Heart right ventricle (tissue), 16 donors: ENCODE measurements around the gene TRIM41. TPM values are rescaled to one million over a fixed set of nuclear protein-coding genes. Genes with fewer than 3 reads are reported as not detected.
A peak's percentile ranks its signal among the peaks of the same experiment; 100 is the strongest.

Experiments used
- ATAC-seq, 8 donors: fragments of 200-7000 bp; cut with Tn5 transposase; one replicate each; pipeline ENCODE4 v1.9.1; 2020; ENCODE audit warnings: mild to moderate bottlenecking in 8 of 8, moderate library complexity in 8 of 8, moderate number of reproducible peaks in 1 of 8
- DNase-seq, 2 donors: peaks; one replicate each; pipeline ENCODE4 v3.0.0-alpha.2; 2020
- H3K27ac ChIP-seq, 10 donors: fragments of 200-600 bp; sonication (generic) in 2 of 10; one replicate each; pipeline versions ENCODE4 v1.5.0 to v1.8.0; 2020 to 2022; ENCODE audit warnings: mild to moderate bottlenecking in 3 of 10
- H3K27me3 ChIP-seq, 7 donors: fragments of 200-600 bp; one replicate each; pipeline ENCODE4 v1.8.0; 2021 to 2022; ENCODE audit warnings: mild to moderate bottlenecking in 2 of 7
- H3K36me3 ChIP-seq, 9 donors: fragments of 200-600 bp; sonication (generic) in 1 of 9; one replicate each; pipeline versions ENCODE4 v1.5.0 to v1.8.0; 2020 to 2022; ENCODE audit warnings: mild to moderate bottlenecking in 2 of 9
- H3K4me1 ChIP-seq, 9 donors: fragments of 200-600 bp; sonication (generic) in 1 of 9; one replicate each; pipeline versions ENCODE4 v1.5.0 to v1.8.0; 2020 to 2022; ENCODE audit warnings: mild to moderate bottlenecking in 4 of 9
- H3K4me3 ChIP-seq, 10 donors: fragments of 200-600 bp; sonication (generic) in 2 of 10; one replicate each; pipeline versions ENCODE4 v1.5.0 to v1.8.0; 2020 to 2022; ENCODE audit warnings: mild to moderate bottlenecking in 7 of 10, moderate library complexity in 2 of 10
- H3K9me3 ChIP-seq, 11 donors: fragments of 200-600 bp in 10 of 11; sonication (generic) in 2 of 11; one replicate each; pipeline versions ENCODE4 v1.5.0 to v1.8.0; 2013 to 2022; ENCODE audit warnings: mild to moderate bottlenecking in 2 of 11, control low read depth in 1 of 11, moderate library complexity in 1 of 11
- CTCF ChIP-seq, 9 donors: fragments of 200-600 bp; sonication (generic) in 2 of 9; IDR thresholded peaks; one replicate each; pipeline versions ENCODE4 v1.5.0 to v1.8.0; 2021 to 2022; ENCODE audit warnings: antibody characterized with exemption in 9 of 9, mild to moderate bottlenecking in 5 of 9, moderate library complexity in 1 of 9
- WGBS, 2 donors: extraction: QIAGEN DNeasy Blood & Tissue Kit; methylation state at CpG; one replicate each; pipeline ENCODE4 v1.1.7; 2013; ENCODE audit warnings: inconsistent platforms in 1 of 2; 5-methylcytosine and 5-hydroxymethylcytosine counted together
- intact Hi-C, 10 donors: fragments of 100-400 bp; cut with DNase I; formaldehyde crosslinking; loops; one replicate each; pipeline versions ENCODE4 v1.11.1 to v1.14.2; 2022
- polyA plus RNA-seq, 2 donors: library from polyadenylated mRNA; stranded (reverse); fragments of 200-250 nt; gene quantifications; one replicate each; pipeline ENCODE4 v1.2.3, GENCODE V29; 2013
- total RNA-seq, 10 donors: library from RNA; stranded (reverse); fragmentation: NEBNext Ultra II Directional in 3 of 10; extraction: Animal tissue kit (Norgen Biotek cat#: 25700) in 3 of 10; gene quantifications; one replicate each; pipeline versions ENCODE4 v1.2.1 to v1.2.4, GENCODE V29; 2021 to 2023
- donor health status: Arrhythmogenic right ventricular cardiomyopathy.
- donor health status: ischemic (EF 13 %, LVEDD 7.1; RV severe dilation, severe dysfunction).
- donor health status: healthy with polysubstance abuse.
- donor health status: DM: no; HTN: yes; CAD: no.
- donor health status: DM: no; HTN: no; CAD: no.
- donor health status: ischemic (EF 25% LVEDD 6.9; RV normal size, moderate dysfunction).
- donor health status: ischemic (EF 25% LVEDD 5.7; RV mildly dilated, moderate dysfunction).
- donor health status: healthy.
- donor health status: DM: yes; HTN: yes; CAD: no.
- donor health status: Ischemic cardiomyopathy.
- donor health status: ischemic (EF 35%, LVEDD 5.7; RV mildly dilated, moderate dysfunction).
- donor health status: nonischemic (EF 11% LVEDD 7.7; RV severe dilation, severe dysfunction).
- donor health status: DM: yes; HTN: yes; CAD: no.
- donor health status: PGD.
- donor health status: ischemic (EF 29% LVEDD 5.4; RV normal size, mild dysfunction).
- donor health status: nonischemic (EF 23%, LVEDD 6.1; RV moderate dilation, normal function).

The TRIM41 gene
- total and polyA plus RNA-seq, 12 donors: 12.1 to 28.2 (median 25.2) TPM

- Histone ChIP-seq H3K27me3 (peaks cover 0 to 5% (median 0%) of the 10 kb centered on the region in 7 donors), H3K4me1 (peaks cover 3 to 54% (median 28%) of the 10 kb centered on the region in 9 donors), H3K4me3 (peak overlapping the region; percentile 66 to 96 (median 81)), H3K9me3 (no peaks in the 10 kb centered on the region), H3K36me3 (no peaks in the 10 kb centered on the region), H3K27ac (peak overlapping the region in 9 of 10 donors; percentile 59 to 95 (median 80))
- peak in 1 of 8 donors; percentile 5 for ATAC-seq
- no peak for TF ChIP-seq CTCF (IDR thresholded peaks at IDR 0.05)
- intact Hi-C loops: loop anchor here in 7 of 10 donors (1.0 to 10.0 kb wide), 7 partner anchors 17 to 405 kb away; partner anchors contain the start of genes TRIM52 (in 6 of the 7), MGAT1 (in 3 of the 7), RACK1 (in 1 of the 7) and TRIM41 (in 1 of the 7)
- 0% methylated on average over 41 of the region's 41 CpGs for WGBS, 2 donors
- peak in 1 of 2 donors; percentile 55 for DNase-seq
Measured at GRCh38 chr5:181189363-181189961, 33.6 kb upstream of the TRIM41 start.

GRCh38 chr5:181189962-181190710 is 32.9 kb upstream of the TRIM41 start:
- no peak for DNase-seq
- Histone ChIP-seq H3K36me3 (no peaks in the 10 kb centered on the region), H3K4me3 (peak overlapping the region; percentile 66 to 96 (median 81)), H3K9me3 (no peaks in the 10 kb centered on the region), H3K27me3 (peaks cover 0 to 5% (median 0%) of the 10 kb centered on the region in 7 donors), H3K4me1 (peaks cover 3 to 52% (median 26%) of the 10 kb centered on the region in 9 donors), H3K27ac (peak overlapping the region in 9 of 10 donors; percentile 77 to 95 (median 92))
- no peak for ATAC-seq
- 0 to 1% methylated on average over 52 of the region's 52 CpGs for WGBS, 2 donors
- intact Hi-C loops: loop anchor here in 8 of 10 donors (1.0 to 10.0 kb wide), 9 partner anchors 16 to 405 kb away; partner anchors contain the start of genes TRIM52 (in 7 of the 8), MGAT1 (in 3 of the 8), TRIM41 (in 2 of the 8) and RACK1 (in 1 of the 8)
- no peak for TF ChIP-seq CTCF (IDR thresholded peaks at IDR 0.05)

- Histone ChIP-seq H3K4me3 (peak overlapping the region; percentile 66 to 96 (median 81)), H3K9me3 (no peaks in the 10 kb centered on the region), H3K4me1 (peaks cover 3 to 51% (median 24%) of the 10 kb centered on the region in 9 donors), H3K27ac (peak overlapping the region in 9 of 10 donors; percentile 80 to 96 (median 92)), H3K36me3 (no peaks in the 10 kb centered on the region), H3K27me3 (peaks cover 0 to 5% (median 0%) of the 10 kb centered on the region in 7 donors)
- 0% methylated on average over 66 of the region's 66 CpGs for WGBS, 2 donors
- TF ChIP-seq CTCF (IDR thresholded peaks at IDR 0.05): peak in 6 of 9 donors; percentile 7 to 48 (median 35)
- intact Hi-C loops: loop anchor here in 6 of 10 donors (1.0 to 5.0 kb wide), 8 partner anchors 15 to 71 kb away; partner anchors contain the start of genes TRIM41 (in 3 of the 6) and TRIM52 (in 1 of the 6)
- DNase-seq (peak; percentile 36 to 63), ATAC-seq (peak; percentile 4 to 26 (median 18))
Measured at GRCh38 chr5:181190711-181191525, 32.2 kb upstream of the TRIM41 start.
